HEK293T (cell line): ENCODE measurements around the gene PAPSS1.

ENCODE experiments used
- CTCF ChIA-PET: fragments of 350-600 bp; formaldehyde crosslinking; extraction: SDS; loops from one replicate; lab custom pipeline; 2021; ENCODE audit warnings: antibody characterized with exemption, inconsistent platforms; lab: Yijun Ruan, JAX
- POLR2A ChIA-PET: fragments of 350-600 bp; formaldehyde crosslinking; extraction: SDS; loops from one replicate; lab custom pipeline; 2020; ENCODE audit warnings: antibody characterized with exemption, inconsistent platforms; lab: Yijun Ruan, JAX
- DNase-seq: peaks from one replicate; pipeline ENCODE4 v3.0.0; 2012; ENCODE audit warnings: mixed read lengths; ENCODE audit errors: extremely low spot score
- ARNT ChIP-seq: fragments of 450-650 bp; IDR thresholded peaks from 2 replicates; pipeline ENCODE4 v1.6.1; 2017; ENCODE audit warnings: mild to moderate bottlenecking
- BHLHE40 ChIP-seq: fragments of 450-650 bp; IDR thresholded peaks from 2 replicates; pipeline ENCODE4 v1.6.1; 2016; ENCODE audit warnings: mild to moderate bottlenecking, moderate library complexity, borderline replicate concordance
- CTBP1 ChIP-seq: fragments of 450-650 bp; IDR thresholded peaks from 2 replicates; pipeline ENCODE4 v1.6.1; 2016; ENCODE audit warnings: borderline replicate concordance
- ELF4 ChIP-seq: fragments of 450-650 bp; IDR thresholded peaks from 2 replicates; pipeline ENCODE4 v1.6.1; 2017; ENCODE audit warnings: antibody characterized with exemption
- FOXA1 ChIP-seq: fragments of 450-650 bp; IDR thresholded peaks from 2 replicates; pipeline ENCODE4 v1.6.1; 2016; ENCODE audit warnings: mild to moderate bottlenecking
- FOXK2 ChIP-seq: fragments of 450-650 bp; IDR thresholded peaks from 2 replicates; pipeline ENCODE4 v1.6.1; 2016; ENCODE audit warnings: mild to moderate bottlenecking
- FOXM1 ChIP-seq: fragments of 450-650 bp; IDR thresholded peaks from 2 replicates; pipeline ENCODE4 v1.6.1; 2017; ENCODE audit warnings: mild to moderate bottlenecking, borderline replicate concordance
- HDGF ChIP-seq: fragments of 450-650 bp; IDR thresholded peaks from 2 replicates; pipeline ENCODE4 v1.6.1; 2017; ENCODE audit warnings: antibody characterized with exemption, borderline replicate concordance
- L3MBTL2 ChIP-seq: fragments of 450-650 bp; conservative IDR thresholded peaks from 2 replicates; pipeline ENCODE4 v1.6.1; 2016; ENCODE audit warnings: mild to moderate bottlenecking
- LEF1 ChIP-seq: fragments of 450-650 bp; IDR thresholded peaks from 2 replicates; pipeline ENCODE4 v1.6.1; 2017; ENCODE audit warnings: mild to moderate bottlenecking, borderline replicate concordance
- NFRKB ChIP-seq: fragments of 450-650 bp; IDR thresholded peaks from 2 replicates; pipeline ENCODE4 v1.6.1; 2016; ENCODE audit warnings: mild to moderate bottlenecking, moderate library complexity
- SP1 ChIP-seq: fragments of 450-650 bp; IDR thresholded peaks from 2 replicates; pipeline ENCODE4 v1.6.1; 2017
- SUZ12 ChIP-seq: fragments of 450-650 bp; IDR thresholded peaks from 2 replicates; pipeline ENCODE4 v1.6.1; 2016; ENCODE audit warnings: mild to moderate bottlenecking
- TARDBP ChIP-seq: fragments of 450-650 bp; IDR thresholded peaks from 2 replicates; pipeline ENCODE4 v1.6.1; 2016
- ZNF384 ChIP-seq: fragments of 450-650 bp; IDR thresholded peaks from 2 replicates; pipeline ENCODE4 v1.6.1; 2016
- TF ChIP-seq, protein P1 (sequence below): fragments of 450-650 bp; IDR thresholded peaks from 2 replicates; pipeline ENCODE4 v1.6.1; 2016

Gene PAPSS1

DNA sequence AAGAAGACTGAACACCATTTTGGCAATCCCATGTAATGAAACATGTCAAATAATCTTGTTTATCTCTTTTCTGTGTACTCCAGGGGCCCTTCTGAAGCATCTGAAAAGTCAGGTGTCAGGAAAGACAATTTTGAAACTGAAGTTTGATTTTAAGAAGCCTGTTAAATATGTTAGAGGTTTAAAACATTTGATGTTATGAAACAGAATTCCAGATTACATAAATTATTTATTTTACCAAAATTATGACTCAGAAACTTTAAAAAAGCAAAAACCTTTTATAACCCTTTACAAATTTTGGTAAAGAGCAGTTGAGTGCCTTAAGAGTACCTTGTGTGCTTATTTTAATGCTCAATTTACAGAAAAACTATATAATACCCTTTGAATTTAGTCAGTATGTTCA, 130.8 kb downstream of the PAPSS1 start:
- TF ChIP-seq SP1 (no peak), L3MBTL2 (no peak), LEF1 (no peak), FOXK2 (no peak), TARDBP (no peak), FOXA1 (no peak), HDGF (no peak), ARNT (no peak), NFRKB (no peak), FOXM1 (no peak), CTBP1 (no peak), BHLHE40 (no peak), SUZ12 (no peak)
- TF ChIP-seq, protein P1, sequence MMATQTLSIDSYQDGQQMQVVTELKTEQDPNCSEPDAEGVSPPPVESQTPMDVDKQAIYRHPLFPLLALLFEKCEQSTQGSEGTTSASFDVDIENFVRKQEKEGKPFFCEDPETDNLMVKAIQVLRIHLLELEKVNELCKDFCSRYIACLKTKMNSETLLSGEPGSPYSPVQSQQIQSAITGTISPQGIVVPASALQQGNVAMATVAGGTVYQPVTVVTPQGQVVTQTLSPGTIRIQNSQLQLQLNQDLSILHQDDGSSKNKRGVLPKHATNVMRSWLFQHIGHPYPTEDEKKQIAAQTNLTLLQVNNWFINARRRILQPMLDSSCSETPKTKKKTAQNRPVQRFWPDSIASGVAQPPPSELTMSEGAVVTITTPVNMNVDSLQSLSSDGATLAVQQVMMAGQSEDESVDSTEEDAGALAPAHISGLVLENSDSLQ, result no peak
- ChIA-PET POLR2A (no interaction called here), CTCF (no interaction called here)
- DNase-seq, result no peak

DNA sequence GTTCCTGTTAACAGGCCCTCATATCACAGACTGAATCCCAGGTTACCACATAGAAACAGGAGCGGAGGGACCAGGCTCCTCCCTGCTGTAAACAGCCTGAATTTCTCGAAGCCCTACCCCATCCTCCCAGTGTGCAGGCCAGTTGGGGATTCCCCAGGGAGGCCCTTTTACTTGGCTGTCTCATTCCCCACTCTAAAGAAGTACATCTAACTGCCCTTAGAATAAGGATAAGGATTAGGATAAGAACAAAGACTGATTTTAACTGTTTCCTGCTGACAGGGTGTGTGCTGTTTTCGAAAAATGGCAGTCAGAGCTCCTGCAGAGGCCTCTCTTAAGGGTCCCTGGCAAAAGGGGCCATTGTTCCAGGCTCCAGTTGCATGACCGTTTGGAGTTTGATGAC, 133.7 kb downstream of the PAPSS1 start:
- no peak for TF ChIP-seq FOXM1
- TF ChIP-seq ARNT, result no peak
- TF ChIP-seq FOXA1, result no peak
- no peak for TF ChIP-seq TARDBP
- no peak for TF ChIP-seq L3MBTL2
- TF ChIP-seq FOXK2, result no peak
- TF ChIP-seq CTBP1, result no peak
- no peak for TF ChIP-seq HDGF
- TF ChIP-seq ELF4, result no peak
- no peak for TF ChIP-seq SP1
- no peak for TF ChIP-seq SUZ12
- TF ChIP-seq NFRKB, result no peak
- TF ChIP-seq BHLHE40, result no peak
- TF ChIP-seq ZNF384, result no peak
- POLR2A ChIA-PET, result no interaction called here
- CTCF ChIA-PET, result no interaction called here
- no peak for DNase-seq

DNA sequence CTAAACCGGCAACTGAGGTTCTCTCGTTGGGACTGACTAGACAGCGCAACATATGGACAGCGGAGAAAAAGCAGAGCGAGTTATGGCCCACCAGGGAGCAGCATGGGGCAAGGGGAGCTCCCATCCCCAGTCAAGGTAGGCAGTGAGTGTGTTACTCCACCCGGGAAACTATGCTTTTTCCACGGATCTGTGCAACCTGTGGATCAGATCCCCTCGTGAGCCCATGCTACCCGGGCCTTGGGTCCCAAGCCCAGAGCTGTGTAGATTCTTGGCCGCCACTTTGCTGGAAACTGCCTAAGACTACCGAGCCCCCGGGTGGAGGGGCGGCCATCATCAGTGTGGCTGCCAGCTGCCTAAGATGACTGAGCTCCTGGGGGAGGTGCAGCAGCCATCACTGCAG, 140.9 kb downstream of the PAPSS1 start:
- ChIA-PET CTCF (no interaction called here), POLR2A (no interaction called here)
- TF ChIP-seq L3MBTL2 (no peak), ARNT (no peak), TARDBP (no peak), SP1 (no peak), HDGF (no peak), FOXA1 (no peak), FOXK2 (no peak)
- DNase-seq, result no peak

DNA sequence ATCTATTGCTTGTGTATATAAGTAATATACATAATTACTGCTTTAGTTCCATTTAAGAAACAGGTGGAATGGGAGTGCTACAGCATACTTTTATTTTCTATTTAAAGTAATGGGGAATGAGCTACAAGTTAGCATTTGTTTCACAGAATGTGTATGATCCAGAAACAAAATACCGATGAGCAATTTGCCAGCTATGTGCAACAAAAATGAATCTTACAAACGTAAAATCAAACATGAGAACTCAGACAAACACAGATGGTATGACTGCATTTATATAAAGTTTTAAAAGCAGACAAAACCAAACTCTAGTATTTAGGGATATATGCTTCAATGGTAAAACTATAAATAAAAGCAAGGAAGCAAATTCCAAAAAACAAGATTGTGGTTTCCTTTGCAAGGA, 141.7 kb downstream of the PAPSS1 start:
- POLR2A ChIA-PET, result no interaction called here
- no peak for DNase-seq
- CTCF ChIA-PET, result no interaction called here
- TF ChIP-seq BHLHE40 (no peak), FOXM1 (no peak), TARDBP (no peak), SP1 (no peak), CTBP1 (no peak), SUZ12 (no peak)
- TF ChIP-seq, protein P1, result no peak

DNA sequence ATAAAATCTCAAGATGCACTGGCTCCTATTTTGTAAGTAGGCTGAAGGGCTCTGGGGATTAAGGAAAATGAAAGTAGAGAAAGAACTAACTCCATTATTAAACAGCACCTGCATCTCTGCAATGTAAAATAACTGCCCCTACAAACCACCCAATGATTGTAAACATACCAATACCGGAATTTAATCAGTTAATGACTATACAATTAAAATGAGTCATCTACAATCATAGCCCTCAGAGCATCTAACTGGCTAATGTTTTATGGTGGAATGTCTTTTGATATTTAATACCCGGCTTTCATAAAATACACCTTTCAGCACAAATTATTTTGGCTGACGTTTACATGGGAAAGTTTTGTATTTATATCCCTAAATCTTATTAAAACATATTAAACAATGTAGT, 142.3 kb downstream of the PAPSS1 start:
- no peak for DNase-seq
- TF ChIP-seq ELF4 (no peak), HDGF (no peak), LEF1 (no peak), FOXA1 (no peak), NFRKB (no peak), FOXM1 (no peak), TARDBP (no peak), L3MBTL2 (no peak), SP1 (no peak), ARNT (no peak)
- POLR2A ChIA-PET, result no interaction called here
- CTCF ChIA-PET, result no interaction called here

DNA sequence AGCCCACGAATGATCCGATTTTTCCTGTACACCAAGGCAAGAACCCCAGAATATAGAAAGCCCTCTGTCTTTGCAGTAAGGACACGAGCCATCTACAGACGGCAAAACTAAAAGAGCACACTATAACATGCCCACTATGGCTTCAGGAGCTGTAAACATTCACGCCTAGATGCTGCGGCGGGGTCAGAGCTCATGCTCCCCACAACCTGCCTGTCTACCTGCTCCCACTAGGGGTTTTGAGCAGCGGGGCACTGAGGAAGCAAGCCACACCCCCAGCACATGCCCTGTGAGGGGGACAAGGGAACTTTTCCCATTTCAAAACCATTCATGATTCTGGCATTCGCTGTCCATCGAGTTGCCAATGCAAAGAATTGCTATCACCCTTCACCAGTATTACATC, 144.8 kb downstream of the PAPSS1 start:
- TF ChIP-seq FOXK2 (no peak), ARNT (no peak), HDGF (no peak), TARDBP (no peak), LEF1 (no peak), FOXM1 (no peak), SP1 (no peak), CTBP1 (no peak), NFRKB (no peak), ZNF384 (no peak), ELF4 (no peak), SUZ12 (no peak), L3MBTL2 (no peak), FOXA1 (no peak), BHLHE40 (no peak)
- TF ChIP-seq, protein P1, result no peak
- ChIA-PET POLR2A (no interaction called here), CTCF (no interaction called here)
- DNase-seq, result no peak

DNA sequence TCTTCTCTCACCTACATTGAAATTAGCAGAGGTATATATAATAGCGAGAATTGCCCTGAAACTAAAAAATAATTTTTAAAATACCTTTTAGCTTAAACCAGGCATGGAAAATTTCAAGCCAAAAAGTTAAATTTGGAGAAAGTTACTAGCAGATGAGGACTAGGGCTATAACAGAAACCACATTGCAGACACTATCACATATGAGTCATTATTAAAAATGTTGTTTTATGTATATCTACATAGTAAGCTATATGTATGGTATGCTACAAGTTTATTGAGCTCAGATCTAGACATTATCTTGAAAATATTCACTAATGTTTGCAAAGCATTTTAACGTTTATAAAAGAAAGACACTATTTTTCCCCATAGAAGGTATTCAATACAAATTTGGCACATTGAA, 147.8 kb downstream of the PAPSS1 start:
- ChIA-PET CTCF (no interaction called here), POLR2A (no interaction called here)
- TF ChIP-seq CTBP1, result no peak
- TF ChIP-seq FOXM1, result no peak
- no peak for TF ChIP-seq ZNF384
- no peak for TF ChIP-seq ELF4
- TF ChIP-seq HDGF, result no peak
- TF ChIP-seq SUZ12, result no peak
- TF ChIP-seq SP1, result no peak
- DNase-seq, result no peak
